ACHN (cell line): ENCODE results near the gene LURAP1L.
A peak's percentile ranks its signal among the peaks of the same experiment; 100 is the strongest.

Source experiments
- DNase-seq: peaks from one replicate; pipeline ENCODE4 v3.0.0-alpha.2; 2015
- in situ Hi-C: cut with HindIII; loops from 2 replicates; pipeline ENCODE4 v1.10.0; 2017; ENCODE audit warnings: low sequenced_read_pairs, low pct_ligation_motif_present, low pct_unique_long_range_greater_than_20kb

LURAP1L gene

DNA sequence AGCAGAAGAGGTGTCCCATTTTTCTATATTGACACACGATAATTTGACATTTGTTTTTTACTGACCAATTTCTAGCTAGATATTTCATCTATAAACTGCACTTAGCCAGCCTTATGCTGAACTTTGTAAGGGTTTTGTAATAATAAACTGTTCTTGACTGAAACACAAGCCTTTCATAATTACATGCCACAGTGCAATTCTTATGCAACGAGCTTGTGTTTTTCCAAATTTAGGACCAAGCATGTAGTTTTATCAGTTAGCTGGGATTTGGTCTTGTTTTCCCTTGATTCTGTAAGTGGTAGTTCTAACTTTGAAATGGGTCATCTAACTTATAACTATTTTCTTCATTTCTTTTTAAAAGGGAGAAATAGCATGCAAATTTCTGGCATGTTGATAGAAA, 1.3 kb upstream of the LURAP1L start:
- in situ Hi-C loops: no loop called here
- DNase-seq: no peak

DNA sequence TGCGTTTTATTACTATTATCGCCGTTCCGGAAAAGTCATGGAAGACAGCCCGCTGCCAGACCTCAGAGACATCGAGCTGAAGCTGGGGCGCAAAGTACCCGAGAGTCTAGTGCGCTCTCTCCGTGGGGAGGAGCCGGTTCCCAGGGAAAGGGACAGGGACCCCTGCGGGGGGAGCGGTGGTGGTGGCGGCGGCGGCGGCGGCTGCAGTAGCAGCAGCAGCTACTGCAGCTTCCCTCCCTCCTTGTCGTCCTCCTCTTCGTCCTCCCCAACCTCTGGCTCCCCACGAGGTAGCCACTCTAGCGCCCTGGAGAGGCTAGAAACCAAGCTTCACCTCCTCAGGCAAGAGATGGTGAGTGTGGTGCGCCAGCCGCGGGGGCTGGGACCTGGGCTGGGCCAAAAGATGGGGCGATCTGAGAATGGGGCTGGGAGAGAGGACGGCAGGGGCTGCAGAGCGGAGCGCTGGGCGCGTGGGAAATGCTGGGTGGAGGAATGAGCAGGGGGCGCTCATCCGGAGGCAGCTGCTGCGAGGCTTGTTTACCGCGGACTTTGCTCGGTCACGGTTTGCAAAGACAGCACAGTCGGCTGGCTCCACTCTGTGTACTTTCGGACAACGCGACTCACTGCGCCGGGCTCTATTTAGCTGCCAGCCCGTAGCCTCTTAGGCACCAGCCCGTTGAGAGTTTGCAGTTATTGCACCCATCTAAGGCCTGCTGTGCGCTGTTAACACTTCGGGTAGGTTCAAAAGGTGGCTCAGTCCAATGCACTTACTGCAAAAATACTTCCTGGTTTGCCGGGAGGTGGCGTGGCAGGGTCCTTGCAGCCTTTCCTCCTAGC, 1.1 kb downstream of the LURAP1L start:
- DNase-seq: peak; percentile 81
- in situ Hi-C loops: no loop called here

DNA sequence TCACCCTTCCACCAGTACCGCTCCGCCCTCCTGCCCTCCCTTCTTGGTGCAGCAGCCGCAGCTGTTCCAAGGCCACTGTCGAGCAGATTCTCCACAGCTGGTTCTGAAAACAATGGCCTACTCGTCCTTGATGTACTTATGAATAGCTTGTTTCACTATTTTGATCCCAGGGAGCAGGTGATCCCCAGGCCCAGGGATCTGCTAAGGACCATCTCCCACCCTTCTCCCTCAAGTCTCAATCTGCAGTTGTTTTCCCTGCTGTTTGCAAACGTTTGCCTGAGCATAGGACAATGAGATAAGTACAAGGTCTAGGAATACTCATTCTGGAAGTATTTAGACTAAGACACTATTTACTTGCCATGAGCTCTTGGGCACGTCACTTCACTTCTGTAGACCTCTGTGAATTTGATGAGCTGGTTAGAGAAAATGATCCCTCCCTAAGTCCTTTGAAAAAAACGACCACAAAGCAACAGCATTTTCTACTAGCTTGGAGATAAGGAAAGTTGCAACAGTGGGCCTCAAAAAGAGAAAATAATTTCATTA, 1.8 kb downstream of the LURAP1L start:
- in situ Hi-C loops: no loop called here
- no peak for DNase-seq

DNA sequence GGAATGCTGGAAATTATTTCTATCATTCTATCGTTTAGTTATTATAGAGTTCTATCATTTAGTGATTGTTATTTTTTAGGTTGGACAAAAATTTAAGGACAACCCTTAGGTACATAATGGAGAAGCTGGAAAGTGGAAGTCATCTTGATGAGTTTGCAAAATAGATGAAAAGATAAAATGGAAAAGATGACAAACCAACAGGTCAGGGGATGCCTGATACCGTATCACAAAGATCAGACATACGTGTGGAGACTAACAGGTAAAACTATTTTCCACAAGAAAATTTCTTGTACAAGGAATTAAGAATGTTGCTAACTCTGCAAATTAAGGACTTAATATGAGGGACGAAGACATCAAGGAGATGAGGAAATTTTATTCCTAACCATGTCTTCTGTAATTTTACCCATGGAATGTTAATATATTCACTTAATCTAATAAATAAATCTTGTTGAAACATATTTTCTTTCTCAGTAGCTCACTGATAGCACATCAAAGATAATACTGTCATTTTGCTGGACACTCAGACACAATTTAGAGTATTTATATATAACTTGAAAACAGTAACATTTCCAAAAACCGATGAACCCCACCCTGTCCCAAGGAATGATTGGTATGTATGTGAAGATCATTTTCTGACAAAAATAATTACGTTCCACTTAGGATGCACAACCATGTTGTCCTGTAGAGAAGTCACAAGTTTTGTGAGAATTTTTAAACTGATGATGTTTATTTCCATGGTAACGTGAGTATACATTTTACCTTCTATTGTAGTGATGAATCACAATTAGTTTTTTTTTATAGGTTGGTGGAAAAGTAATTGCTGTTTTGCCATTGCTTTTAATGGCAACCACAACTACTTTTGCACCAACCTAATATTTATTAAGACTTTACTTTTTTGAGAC, 2.6 kb downstream of the LURAP1L start:
- DNase-seq: no peak
- in situ Hi-C loops: no loop called here

DNA sequence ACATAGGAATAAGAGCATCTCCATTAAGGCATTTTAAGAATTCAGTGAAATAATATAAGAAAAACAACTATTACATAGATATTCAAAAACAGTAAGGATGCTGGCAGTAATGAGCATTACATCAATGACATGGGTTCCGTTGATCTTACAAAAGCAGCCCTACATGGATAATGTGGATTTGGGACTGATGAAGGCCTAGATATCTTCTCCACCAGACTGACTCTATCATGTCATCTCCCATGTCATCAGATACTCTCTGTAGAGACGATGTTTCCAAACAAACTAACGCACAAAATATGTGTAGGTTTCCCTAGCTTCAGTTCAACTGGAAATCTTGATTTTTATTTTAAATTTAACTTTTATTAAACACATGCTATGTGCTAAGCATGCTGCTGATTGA, 3.6 kb downstream of the LURAP1L start:
- no peak for DNase-seq
- in situ Hi-C loops: no loop called here

DNA sequence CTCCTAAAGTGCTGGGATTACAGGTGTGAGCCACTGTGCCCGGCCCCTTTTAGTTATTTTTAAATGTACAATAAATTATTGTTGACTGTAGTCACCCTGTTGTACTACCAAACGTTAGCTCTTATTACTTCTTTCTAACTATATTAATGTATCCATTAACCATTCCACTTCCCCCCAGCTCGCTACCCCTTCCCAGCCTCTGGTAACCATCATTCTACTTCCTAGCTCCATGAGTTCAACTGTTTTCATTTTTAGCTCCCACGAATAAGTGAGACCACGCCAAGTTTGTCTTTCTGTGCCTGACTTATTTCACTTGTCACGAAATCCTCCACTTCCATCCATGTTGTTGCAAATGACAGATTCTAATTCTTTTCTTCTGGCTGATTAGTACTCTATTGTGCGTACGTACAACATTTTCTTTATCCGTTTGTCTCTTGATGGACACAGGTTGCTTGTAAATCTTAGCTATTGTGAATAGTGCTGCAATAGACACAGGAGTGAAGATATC, 6.5 kb downstream of the LURAP1L start:
- in situ Hi-C loops: no loop called here
- DNase-seq: no peak

DNA sequence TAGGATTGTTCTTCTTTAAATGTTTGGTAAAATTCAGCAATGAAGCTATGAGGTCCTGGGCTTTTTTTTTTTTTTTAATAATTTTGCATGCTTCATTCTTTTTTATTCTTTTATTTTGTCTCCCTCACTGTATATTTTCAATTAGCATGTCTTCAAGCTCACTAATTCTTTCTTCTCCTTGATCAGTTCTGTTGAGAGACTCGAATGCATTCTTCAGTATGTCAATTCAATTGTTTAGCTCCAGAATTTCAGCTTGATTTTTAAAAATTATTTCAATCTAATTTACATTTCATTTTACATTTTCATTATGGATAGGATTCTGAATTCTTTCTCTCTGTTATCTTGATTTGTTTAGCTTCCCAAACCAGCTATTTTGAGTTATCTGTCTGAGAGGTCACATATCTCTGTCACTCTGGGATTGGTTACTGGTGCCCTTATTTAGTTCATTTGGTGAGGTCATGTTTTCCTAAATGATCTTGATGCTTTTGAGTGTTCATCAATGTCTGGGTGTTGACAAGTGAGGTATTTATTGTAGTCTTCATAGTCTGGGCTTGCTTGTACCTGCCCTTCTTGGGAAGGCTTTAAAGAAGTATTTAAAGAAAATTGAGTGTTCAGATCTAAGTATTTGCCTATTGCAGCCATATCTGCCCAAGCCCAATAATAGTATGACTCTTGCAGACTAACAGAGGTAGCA, 9.1 kb downstream of the LURAP1L start:
- in situ Hi-C loops: no loop called here
- DNase-seq: no peak

DNA sequence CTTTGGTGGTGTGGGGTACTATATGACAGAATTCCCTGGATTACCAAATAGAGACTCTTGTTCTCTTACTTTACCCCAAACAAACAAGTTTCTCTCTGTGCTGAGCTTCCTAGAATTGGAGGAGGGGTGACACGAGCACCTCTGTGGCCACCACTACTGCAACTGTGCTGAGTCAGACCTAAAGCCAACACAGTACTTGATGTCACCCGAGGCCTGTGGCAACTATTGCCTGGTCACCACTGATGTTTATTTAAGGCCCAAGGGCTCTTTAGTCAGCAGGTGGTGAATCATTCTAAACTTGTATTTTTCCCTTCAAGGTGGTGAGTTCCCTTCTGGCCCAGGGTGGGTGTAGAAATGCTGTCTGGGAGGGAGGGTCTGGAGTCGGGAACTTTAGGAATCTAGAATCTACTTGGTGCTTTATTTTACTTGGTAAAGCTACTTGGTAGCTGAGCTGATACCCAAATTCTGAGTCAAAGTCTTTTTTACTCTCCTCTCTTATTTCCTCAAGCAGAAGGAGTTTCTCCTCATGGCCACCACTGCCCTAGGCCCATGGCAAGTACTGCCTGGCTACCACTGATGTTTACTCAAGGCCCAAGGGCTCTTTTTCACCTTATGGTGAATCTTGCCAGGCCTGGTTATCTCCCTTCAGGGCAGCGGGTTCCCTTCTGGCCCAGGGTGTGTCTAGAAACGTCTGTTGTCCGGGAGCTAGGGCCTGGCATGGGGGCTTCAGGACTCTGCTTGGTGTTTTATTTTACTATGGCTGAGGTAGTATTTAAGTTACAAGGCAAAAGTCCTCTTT, 9.8 kb downstream of the LURAP1L start:
- peak; percentile 79 for DNase-seq
- in situ Hi-C loops: no loop called here

DNA sequence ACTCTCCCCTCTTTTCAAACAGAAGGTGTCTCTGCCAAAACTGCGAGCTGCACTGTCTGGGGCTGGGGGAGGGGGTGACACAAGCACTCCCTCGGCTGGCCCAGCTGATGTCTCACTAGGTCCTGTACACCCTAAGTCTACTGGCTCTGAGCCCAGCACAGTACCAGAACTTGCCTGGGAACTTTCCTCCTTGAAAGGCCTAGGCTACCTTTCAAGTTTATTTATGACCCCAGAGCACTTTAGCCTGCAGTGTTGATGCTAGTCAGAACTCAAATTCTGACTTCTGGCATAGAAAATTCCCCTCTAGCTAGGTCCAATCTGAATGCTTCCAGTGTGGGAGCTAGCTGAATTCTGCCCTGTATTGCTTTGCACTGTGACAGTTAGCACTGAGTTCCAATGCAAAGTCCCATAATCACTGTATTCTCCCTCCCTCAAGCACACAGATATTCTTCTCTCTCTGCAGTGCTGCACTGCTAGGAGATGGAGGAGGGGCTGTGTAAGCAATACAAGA, 10.5 kb downstream of the LURAP1L start:
- DNase-seq: no peak
- in situ Hi-C loops: no loop called here

DNA sequence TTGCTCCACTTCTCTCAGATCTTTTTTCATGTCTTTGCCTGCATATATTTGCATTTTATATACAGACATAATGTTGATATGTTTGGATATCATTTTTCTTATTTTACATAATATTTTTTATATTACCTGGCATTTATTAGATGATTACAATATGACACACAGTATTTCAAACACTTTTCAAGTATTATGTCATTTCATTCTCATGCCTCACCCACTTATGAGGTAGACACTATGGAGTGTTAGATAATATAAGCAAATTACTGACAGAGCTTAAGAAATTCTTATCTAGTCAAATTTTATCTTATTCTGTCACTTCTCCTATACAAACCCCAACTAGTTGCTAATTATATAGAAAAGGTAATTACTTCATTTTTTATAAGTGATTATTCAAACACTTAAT, 11.1 kb downstream of the LURAP1L start:
- in situ Hi-C loops: no loop called here

DNA sequence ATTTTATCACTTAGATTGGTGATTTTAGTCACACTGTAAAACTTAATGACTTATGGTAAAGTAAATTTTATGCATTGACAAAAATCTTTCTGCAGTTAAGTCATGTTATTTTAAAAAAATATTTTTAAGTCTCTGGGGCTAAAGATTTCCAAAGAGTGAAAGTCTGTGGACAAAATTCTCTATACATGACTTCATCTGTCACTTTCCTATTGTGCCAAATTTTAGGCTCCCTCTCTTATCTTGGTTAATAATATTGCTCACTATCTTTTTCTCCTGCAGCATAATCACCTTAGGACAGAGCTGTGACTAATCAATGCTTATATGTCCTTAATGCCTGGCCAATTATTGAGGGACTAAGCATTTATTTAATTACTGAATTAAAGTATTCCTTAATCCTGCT, 15.2 kb downstream of the LURAP1L start:
- in situ Hi-C loops: no loop called here
- DNase-seq: no peak

More for the DNA sequence above, 11.1 kb downstream of the LURAP1L start:
- no peak for DNase-seq

DNA sequence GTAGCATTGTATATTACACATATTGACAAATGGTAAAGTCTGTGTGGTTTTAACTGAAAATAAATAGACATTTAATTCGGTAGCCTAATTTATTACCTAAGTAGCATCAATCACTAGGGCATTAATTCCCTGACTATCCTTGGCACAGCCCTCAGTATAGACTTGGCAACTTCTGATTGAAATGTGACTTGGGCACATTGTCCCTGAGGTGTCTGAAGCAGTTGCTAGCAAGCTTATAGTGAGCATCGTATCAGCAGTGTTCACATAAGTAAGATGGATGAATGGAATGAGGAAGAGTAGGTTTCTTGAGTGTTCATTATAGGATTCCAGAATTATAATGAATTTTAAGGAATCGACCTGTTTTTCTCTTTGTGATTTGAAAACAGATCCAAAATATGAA, 16.1 kb downstream of the LURAP1L start:
- DNase-seq: no peak
- in situ Hi-C loops: no loop called here

DNA sequence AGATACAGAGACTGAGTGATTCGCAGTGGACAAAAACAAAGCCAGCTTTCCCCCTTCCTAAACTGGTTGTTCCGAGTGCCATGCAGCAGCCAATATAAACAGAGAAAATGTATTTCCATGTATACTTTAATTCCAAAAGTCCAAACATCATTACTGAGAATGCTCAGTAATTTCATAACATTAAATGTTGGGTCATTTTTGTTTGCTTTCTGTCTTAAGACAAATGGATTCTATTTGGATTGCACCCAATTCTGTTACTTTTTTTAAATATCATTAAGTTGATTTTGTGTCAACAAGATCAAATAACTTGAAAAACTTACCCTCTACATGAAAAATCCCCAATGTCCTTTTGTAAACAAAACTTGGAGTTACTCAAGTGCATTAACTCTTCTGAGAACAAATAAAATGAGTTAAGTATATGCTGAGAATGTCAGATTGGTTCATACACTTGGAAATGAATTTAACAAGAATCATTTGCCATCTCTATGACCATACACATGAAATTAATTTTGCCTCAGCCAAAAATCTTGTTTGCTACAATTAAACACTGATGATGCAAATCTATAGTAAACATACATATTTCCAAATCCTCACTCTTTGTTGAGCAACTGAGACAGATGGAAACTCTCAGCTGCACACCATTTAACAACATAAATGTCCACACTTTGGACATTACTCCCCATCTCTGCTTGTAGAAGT, 19.4 kb downstream of the LURAP1L start:
- DNase-seq: no peak
- in situ Hi-C loops: no loop called here

DNA sequence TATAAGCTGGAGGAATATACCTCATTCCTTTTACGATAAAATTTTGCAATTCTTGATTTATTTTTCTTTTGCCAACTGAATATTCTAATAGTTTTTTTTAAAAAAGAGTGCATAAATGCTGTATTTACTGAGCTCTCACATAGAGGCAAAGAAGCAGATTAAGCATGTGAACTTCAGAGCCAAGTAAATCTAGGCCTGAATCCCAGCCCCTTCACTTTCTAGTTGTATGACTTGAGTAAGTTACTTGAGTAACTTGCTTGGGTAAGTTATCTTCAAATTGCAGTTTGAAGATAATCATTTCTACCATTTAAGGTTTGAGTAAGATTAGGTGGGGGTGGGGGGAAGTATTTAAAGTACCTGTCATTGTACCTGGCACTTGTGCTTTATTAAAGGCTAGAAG, 21.8 kb downstream of the LURAP1L start:
- in situ Hi-C loops: no loop called here
- DNase-seq: no peak

DNA sequence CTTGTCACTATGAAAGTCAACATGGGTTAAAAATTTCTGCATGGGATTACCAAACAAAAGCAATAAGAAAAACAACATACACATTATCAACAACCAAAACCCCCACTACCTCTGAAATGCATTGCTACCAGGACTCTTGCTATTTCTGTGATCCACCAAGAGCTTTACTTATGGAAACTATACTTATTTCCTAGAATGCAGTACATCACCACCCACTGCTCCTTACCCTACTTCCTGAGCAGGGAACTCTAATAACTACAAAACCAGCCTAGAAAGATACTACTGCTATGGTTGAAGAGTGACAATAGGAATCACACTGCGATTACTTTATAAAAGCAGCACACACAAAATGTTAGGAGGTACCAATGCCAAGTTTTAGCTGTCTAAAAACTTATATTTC, 22.2 kb downstream of the LURAP1L start:
- in situ Hi-C loops: no loop called here
- DNase-seq: no peak

DNA sequence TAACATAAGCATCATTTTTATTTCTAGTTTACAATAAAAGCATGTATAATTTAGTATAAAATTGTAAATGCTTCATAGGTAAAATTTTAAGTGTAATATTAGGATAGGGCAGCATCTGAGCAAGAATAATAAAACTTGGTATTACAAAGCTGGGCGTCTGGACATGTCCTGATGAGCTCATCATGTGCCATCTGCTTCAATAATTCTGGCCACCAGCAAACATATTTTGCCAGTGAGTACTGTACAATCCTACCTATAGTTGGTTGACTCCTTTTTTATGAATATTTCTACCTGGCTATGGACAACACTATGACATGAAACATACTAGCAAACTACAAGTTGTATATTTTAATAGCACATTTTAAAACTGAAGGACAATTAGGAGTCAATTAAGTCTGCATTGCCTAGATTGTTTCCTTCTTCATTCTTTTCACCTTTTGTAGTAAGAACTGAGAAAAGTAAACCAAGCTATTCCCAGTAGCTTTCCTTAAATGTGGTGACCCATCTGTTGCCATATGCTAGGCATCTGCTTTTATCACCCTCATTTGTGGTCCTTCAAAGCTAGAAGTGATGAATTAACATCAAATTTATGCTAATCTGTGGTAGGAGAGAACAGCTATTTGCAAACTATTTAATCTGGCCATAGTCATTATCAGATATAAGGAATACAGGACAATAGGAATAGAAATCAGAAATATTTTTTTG, 23.4 kb downstream of the LURAP1L start:
- in situ Hi-C loops: no loop called here
- peak; percentile 41 for DNase-seq

DNA sequence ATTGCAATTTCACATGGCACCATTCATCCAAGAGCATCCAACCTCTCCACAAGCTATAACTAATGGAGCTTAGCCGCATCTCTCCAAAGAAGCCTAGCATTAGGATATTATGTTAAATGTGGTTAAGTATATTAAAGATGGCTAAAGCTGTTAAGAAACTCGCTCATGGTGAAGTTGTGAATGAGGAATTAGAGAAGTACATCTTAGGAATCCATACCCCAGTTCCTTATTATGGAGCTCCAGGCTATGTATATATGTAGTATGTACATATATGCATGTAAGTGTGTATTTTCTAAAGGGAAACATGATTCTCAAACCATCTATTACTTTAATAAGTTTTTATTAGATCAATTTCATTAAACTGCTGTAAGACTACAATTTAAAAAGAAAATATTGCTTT, 26.4 kb downstream of the LURAP1L start:
- no peak for DNase-seq
- in situ Hi-C loops: no loop called here
